Trophoblast cell (in vitro differentiated cells and primary cell): ENCODE results near the gene COLEC11.
"Not testable (repeated sequence)": the region's sequence is repeated elsewhere in the genome, so short reads cannot be mapped to it uniquely, and the experiment has no call there.

Experiments
- DNase-seq, 2 donors: peaks; one replicate each; pipeline ENCODE4 v3.0.0-alpha.2; 2016
- H2AFZ ChIP-seq: 2 replicates; pipeline ENCODE4 v1.6.1; 2013; ENCODE audit warnings: low read length, moderate library complexity, mild to moderate bottlenecking; ENCODE audit not compliant: insufficient read depth, poor library complexity
- H2AK5ac ChIP-seq: 2 replicates; pipeline ENCODE4 v1.6.1; 2013; ENCODE audit warnings: mild to moderate bottlenecking, low read length
- H2BK120ac ChIP-seq: 2 replicates; pipeline ENCODE4 v1.6.1; 2013; ENCODE audit warnings: low read length, mild to moderate bottlenecking, moderate library complexity; ENCODE audit not compliant: insufficient read depth, poor library complexity
- H2BK12ac ChIP-seq: 2 replicates; pipeline ENCODE4 v1.6.1; 2013; ENCODE audit warnings: mild to moderate bottlenecking, low read length, moderate library complexity
- H2BK5ac ChIP-seq: 2 replicates; pipeline ENCODE4 v1.6.1; 2013; ENCODE audit warnings: low read length, low read depth, moderate library complexity, mild to moderate bottlenecking; ENCODE audit not compliant: poor library complexity
- H3K14ac ChIP-seq: 2 replicates; pipeline ENCODE4 v1.6.1; 2013; ENCODE audit warnings: mild to moderate bottlenecking, low read length
- H3K18ac ChIP-seq: 2 replicates; pipeline ENCODE4 v1.6.1; 2013; ENCODE audit warnings: mild to moderate bottlenecking, low read length
- H3K23ac ChIP-seq: 2 replicates; pipeline ENCODE4 v1.6.1; 2013; ENCODE audit warnings: low read length
- H3K27ac ChIP-seq: 2 replicates; pipeline ENCODE4 v1.5.1; 2013; ENCODE audit warnings: low read depth, mild to moderate bottlenecking, inconsistent platforms, low read length, moderate library complexity
- H3K27me3 ChIP-seq: 2 replicates; pipeline ENCODE4 v1.6.1; 2013; ENCODE audit warnings: inconsistent platforms, mild to moderate bottlenecking, low read length, moderate library complexity; ENCODE audit not compliant: insufficient read depth
- H3K36me3 ChIP-seq, 2 experiments: 1 replicate in 1 of 2; 2 replicates in 1 of 2; pipeline ENCODE4 v1.6.1; 2013; ENCODE audit warnings: low read length in 2 of 2, mild to moderate bottlenecking in 2 of 2, moderate library complexity in 1 of 2; ENCODE audit not compliant: insufficient read depth in 2 of 2, control insufficient read depth in 1 of 2
- H3K4ac ChIP-seq: 2 replicates; pipeline ENCODE4 v1.6.1; 2013; ENCODE audit warnings: low read depth, mild to moderate bottlenecking, low read length, moderate library complexity
- H3K4me1 ChIP-seq, 2 experiments: 1 replicate in 1 of 2; 2 replicates in 1 of 2; pipeline ENCODE4 v1.6.1; 2013; ENCODE audit warnings: low read length in 2 of 2, mild to moderate bottlenecking in 2 of 2, moderate library complexity in 1 of 2; ENCODE audit not compliant: insufficient read depth in 2 of 2, control insufficient read depth in 1 of 2
- H3K4me2 ChIP-seq: 2 replicates; pipeline ENCODE4 v1.6.1; 2013; ENCODE audit warnings: inconsistent platforms, mild to moderate bottlenecking, low read length, moderate library complexity
- H3K4me3 ChIP-seq: 2 replicates; pipeline ENCODE4 v1.5.1; 2013; ENCODE audit warnings: mild to moderate bottlenecking, low read depth, low read length, inconsistent platforms
- H3K79me1 ChIP-seq: one replicate; pipeline ENCODE4 v1.6.1; 2013; ENCODE audit warnings: low read length
- H3K79me2 ChIP-seq: 2 replicates; pipeline ENCODE4 v1.6.1; 2013; ENCODE audit warnings: low read length, mild to moderate bottlenecking; ENCODE audit not compliant: control insufficient read depth, insufficient read depth, poor library complexity
- H3K9ac ChIP-seq: 2 replicates; pipeline ENCODE4 v1.6.1; 2013; ENCODE audit warnings: mild to moderate bottlenecking, low read length
- H3K9me3 ChIP-seq: 2 replicates; pipeline ENCODE4 v1.6.1; 2013; ENCODE audit warnings: low read depth, mild to moderate bottlenecking, control low read depth, inconsistent platforms, low read length; ENCODE audit not compliant: insufficient read depth
- H4K12ac ChIP-seq: 2 replicates; pipeline ENCODE4 v1.6.1; 2013; ENCODE audit warnings: low read depth, mild to moderate bottlenecking, low read length, moderate library complexity
- H4K8ac ChIP-seq: 2 replicates; pipeline ENCODE4 v1.6.1; 2013; ENCODE audit warnings: low read depth, mild to moderate bottlenecking, low read length, moderate library complexity
- H4K91ac ChIP-seq: one replicate; pipeline ENCODE4 v1.6.1; 2013; ENCODE audit warnings: low read depth, mild to moderate bottlenecking, low read length, moderate library complexity
- WGBS: extraction: QIAGEN DNeasy Blood & Tissue Kit; methylation state at CpG from one replicate; pipeline ENCODE4 v1.1.7; 2013; ENCODE audit warnings: missing lambda C conversion rate; ENCODE audit not compliant: insufficient read length, insufficient coverage; ENCODE audit errors: extremely low coverage; 5-methylcytosine and 5-hydroxymethylcytosine counted together

COLEC11 gene

GRCh38 chr2:3566806-3567205 lies 28.1 kb upstream of the COLEC11 start:
- no peak overlapping the region for H3K4ac ChIP-seq
- no peak for DNase-seq
- no peak overlapping the region for H4K12ac ChIP-seq
- no peak overlapping the region for H2AK5ac ChIP-seq
- H2AFZ ChIP-seq, result no peak overlapping the region
- H3K18ac ChIP-seq, result no peak overlapping the region
- no peak overlapping the region for H4K91ac ChIP-seq
- no peak overlapping the region for H4K8ac ChIP-seq
- H3K79me2 ChIP-seq, result no peaks in the 10 kb centered on the region
- WGBS, result no CpG with 5 or more reads among the region's 9 CpGs
- peaks cover 2% of the 10 kb centered on the region for H3K9me3 ChIP-seq
- H3K14ac ChIP-seq, result no peak overlapping the region
- no peak overlapping the region for H3K23ac ChIP-seq
- H2BK120ac ChIP-seq, result no peak overlapping the region
- no peak overlapping the region for H3K9ac ChIP-seq
- no peak overlapping the region for H2BK5ac ChIP-seq
- H3K27me3 ChIP-seq, result no peaks in the 10 kb centered on the region
- H3K4me2 ChIP-seq, result no peak overlapping the region
- no peak overlapping the region for H3K27ac ChIP-seq
- no peak overlapping the region for H2BK12ac ChIP-seq
- no peak overlapping the region for H3K4me3 ChIP-seq
- H3K4me1 ChIP-seq, result peaks cover 2 to 3% of the 10 kb centered on the region in 2 experiments
- H3K79me1 ChIP-seq, result no peaks in the 10 kb centered on the region
- peaks cover 0 to 2% of the 10 kb centered on the region in 2 experiments for H3K36me3 ChIP-seq

- H3K4me2 ChIP-seq, H3K14ac ChIP-seq, H4K12ac ChIP-seq, H2AK5ac ChIP-seq, H3K4me1 ChIP-seq, H3K79me1 ChIP-seq, H4K8ac ChIP-seq, H2BK12ac ChIP-seq, H3K9me3 ChIP-seq, DNase-seq, H3K27ac ChIP-seq, H3K18ac ChIP-seq, H3K79me2 ChIP-seq, H2BK120ac ChIP-seq, H2AFZ ChIP-seq, H3K27me3 ChIP-seq, H3K23ac ChIP-seq, H4K91ac ChIP-seq, H3K36me3 ChIP-seq, H3K4me3 ChIP-seq, H3K9ac ChIP-seq, H3K4ac ChIP-seq, H2BK5ac ChIP-seq: not testable (repeated sequence)
- no CpG with 5 or more reads among the region's 23 CpGs for WGBS
Measured at GRCh38 chr2:3569656-3570055, 25.3 kb upstream of the COLEC11 start.

GRCh38 chr2:3571284-3571683 lies 23.6 kb upstream of the COLEC11 start:
- H3K4me3 ChIP-seq, result no peak overlapping the region
- H3K14ac ChIP-seq, result no peak overlapping the region
- H3K9ac ChIP-seq, result no peak overlapping the region
- H3K4ac ChIP-seq, result no peak overlapping the region
- no peak overlapping the region for H3K18ac ChIP-seq
- H3K4me1 ChIP-seq, result peaks cover 0 to 4% of the 10 kb centered on the region in 2 experiments
- peaks cover 10% of the 10 kb centered on the region for H3K79me2 ChIP-seq
- H2BK12ac ChIP-seq, result no peak overlapping the region
- peaks cover 2% of the 10 kb centered on the region for H3K9me3 ChIP-seq
- no peak overlapping the region for H4K8ac ChIP-seq
- no peak overlapping the region for H4K91ac ChIP-seq
- H3K27me3 ChIP-seq, result no peaks in the 10 kb centered on the region
- H2AK5ac ChIP-seq, result no peak overlapping the region
- peaks cover 0 to 2% of the 10 kb centered on the region in 2 experiments for H3K36me3 ChIP-seq
- H3K27ac ChIP-seq, result no peak overlapping the region
- H2BK5ac ChIP-seq, result no peak overlapping the region
- no CpG with 5 or more reads among the region's 8 CpGs for WGBS
- H2AFZ ChIP-seq, result no peak overlapping the region
- no peak overlapping the region for H3K4me2 ChIP-seq
- no peak overlapping the region for H4K12ac ChIP-seq
- H3K23ac ChIP-seq, result no peak overlapping the region
- DNase-seq, result peak in 1 of 2 donors; percentile 42
- H2BK120ac ChIP-seq, result no peak overlapping the region
- H3K79me1 ChIP-seq, result peaks cover 12% of the 10 kb centered on the region

- Histone ChIP-seq H3K36me3 (peaks cover 7 to 8% of the 10 kb centered on the region in 2 experiments), H4K91ac (no peak overlapping the region), H3K9me3 (peaks cover 2% of the 10 kb centered on the region), H3K79me1 (peaks cover 12% of the 10 kb centered on the region), H4K8ac (no peak overlapping the region), H2AK5ac (no peak overlapping the region), H4K12ac (no peak overlapping the region), H3K18ac (no peak overlapping the region), H3K27me3 (no peaks in the 10 kb centered on the region), H3K79me2 (peaks cover 14% of the 10 kb centered on the region), H2AFZ (no peak overlapping the region), H2BK5ac (no peak overlapping the region), H3K27ac (no peak overlapping the region), H3K9ac (no peak overlapping the region), H3K4me1 (peaks cover 0 to 7% of the 10 kb centered on the region in 2 experiments), H2BK12ac (no peak overlapping the region), H3K4me3 (no peak overlapping the region), H3K4me2 (no peak overlapping the region), H3K4ac (no peak overlapping the region), H3K23ac (no peak overlapping the region), H2BK120ac (no peak overlapping the region), H3K14ac (no peak overlapping the region)
- WGBS, result no CpG with 5 or more reads among the region's 2 CpGs
- DNase-seq, result no peak
Measured at GRCh38 chr2:3572620-3573019, 22.3 kb upstream of the COLEC11 start.
